GM19397 (cell line): ENCODE results near the gene SERPIND1.
"Not testable (repeated sequence)": the region's sequence is repeated elsewhere in the genome, so short reads cannot be mapped to it uniquely, and the experiment has no call there.

Source experiments
- ATAC-seq: cut with Tn5 transposase; IDR thresholded peaks from one replicate; pipeline ENCODE4 v1.9.1; 2021; ENCODE audit warnings: mild to moderate bottlenecking, moderate library complexity; ENCODE audit not compliant: unreplicated experiment

SERPIND1 gene

DNA sequence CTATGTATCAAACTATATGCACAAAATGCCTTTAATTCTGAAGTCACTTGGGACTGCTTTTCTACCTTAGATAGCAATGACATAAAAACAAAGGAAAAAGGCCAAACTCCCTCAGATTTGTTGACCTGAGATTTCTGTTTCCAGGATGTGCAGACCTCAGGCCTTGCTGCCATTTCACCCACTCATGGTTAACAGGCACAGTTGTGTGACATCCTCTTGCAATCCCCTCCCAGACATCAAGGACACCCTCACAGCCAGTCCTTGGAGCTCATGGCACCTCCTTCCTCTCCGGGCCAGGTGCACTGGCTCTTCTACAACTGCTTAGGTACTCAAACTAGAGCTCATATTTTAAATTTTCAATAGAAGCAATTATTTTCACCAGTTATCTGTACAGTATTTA, 37.3 kb downstream of the SERPIND1 start:
- ATAC-seq = no peak

DNA sequence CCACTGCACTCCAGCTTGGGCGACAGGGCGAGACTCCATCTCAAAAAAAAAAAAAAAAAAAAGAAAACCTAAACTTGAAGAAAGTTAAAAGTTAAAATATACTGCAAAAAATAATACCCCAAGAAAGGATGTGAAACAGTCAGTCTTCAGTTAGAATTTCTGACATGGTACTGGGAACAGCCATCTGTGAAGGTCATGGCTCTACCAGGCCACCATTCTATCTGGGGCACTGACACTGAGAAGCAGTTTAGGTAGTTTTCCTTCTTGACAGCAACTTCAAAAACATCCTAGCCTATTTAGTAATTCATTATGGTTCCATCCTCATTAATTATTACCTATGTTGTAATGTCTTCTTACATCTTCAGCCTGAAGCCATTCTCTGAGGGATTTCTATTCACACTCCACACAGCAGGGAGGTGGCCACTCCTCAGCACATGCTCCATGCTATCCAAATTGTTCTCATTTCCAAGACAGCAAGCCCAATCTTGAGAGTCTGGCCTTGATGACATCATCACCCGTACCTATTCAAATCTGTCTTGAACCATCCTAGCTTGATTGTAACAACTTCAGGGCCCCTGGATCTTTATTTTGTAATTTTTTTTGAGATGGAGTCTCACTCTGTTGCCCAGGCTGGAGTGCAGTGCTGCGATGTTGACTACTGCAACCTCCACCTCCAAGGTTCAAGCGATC, 38.2 kb downstream of the SERPIND1 start:
- no peak for ATAC-seq

DNA sequence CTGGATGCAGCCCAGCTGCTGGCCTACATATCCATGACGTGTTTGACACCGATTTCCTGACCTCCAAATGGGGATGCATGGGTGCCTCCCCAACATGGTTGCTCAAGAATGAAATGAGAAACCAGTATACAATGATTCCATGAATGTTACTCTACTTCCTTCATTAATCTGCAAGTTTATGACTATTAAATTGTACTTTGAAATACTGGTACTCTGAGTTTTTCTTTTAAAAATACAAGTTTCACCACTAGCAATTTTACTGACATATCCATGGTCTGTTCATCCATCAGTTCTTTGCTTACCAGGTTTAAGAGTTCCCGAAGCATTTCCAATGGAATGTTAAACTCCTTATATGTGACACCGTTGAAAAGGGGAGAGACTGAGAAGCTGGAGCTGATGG, 39.1 kb downstream of the SERPIND1 start:
- no peak for ATAC-seq

DNA sequence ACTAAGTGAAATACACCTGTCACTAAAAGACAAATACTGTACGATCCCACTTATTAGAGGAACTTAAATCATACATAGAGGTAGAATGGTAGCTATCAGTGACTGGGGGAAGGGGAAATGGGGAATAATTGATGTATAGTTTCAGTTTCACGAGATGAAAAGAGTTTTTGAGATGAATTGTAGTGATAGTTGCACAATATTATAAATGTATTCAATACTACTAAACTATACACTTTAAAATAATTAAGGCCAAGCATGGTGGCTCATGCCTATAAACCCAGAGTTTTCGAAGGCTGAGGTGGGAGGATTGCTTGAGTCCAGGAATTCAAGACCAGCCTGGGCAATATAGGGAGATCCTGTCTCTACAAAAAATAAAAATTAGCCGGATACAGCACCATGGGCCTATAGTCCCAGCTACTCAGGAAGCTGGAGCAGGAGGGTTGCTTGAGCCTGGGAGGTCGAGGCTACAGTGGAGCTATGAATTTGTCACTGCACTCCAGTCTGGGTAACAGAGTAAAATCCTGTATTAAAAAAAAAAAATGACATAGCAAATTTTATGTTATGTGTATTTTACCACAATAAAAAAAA, 40.4 kb downstream of the SERPIND1 start:
- no peak for ATAC-seq

DNA sequence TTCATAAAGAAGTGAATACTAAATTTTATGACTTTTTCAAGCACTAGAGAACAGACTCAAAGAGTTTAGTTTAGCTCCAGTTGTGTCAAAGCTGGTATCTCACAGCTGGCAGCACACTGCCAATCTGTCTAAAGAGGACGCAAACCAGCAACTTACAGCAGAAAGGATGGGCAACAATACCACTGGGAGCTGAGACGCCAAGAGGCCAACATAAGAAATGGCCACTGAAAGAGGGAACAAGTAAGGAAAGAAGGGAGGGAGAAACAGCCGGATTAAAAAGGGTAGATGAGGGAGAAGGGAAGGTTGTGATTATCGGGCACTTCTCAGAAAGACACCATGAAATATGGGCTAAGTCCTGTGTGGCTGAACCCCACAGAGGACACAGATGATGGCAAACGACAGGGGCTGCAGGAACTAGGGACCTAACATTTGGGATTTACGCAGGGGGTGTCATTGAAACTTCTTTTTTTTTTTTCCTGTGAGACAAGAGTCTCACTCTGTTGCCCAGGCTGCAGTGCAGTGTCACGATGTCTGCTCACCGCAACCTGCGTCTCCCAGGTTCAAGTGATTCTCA, 41.7 kb downstream of the SERPIND1 start:
- ATAC-seq = no peak

DNA sequence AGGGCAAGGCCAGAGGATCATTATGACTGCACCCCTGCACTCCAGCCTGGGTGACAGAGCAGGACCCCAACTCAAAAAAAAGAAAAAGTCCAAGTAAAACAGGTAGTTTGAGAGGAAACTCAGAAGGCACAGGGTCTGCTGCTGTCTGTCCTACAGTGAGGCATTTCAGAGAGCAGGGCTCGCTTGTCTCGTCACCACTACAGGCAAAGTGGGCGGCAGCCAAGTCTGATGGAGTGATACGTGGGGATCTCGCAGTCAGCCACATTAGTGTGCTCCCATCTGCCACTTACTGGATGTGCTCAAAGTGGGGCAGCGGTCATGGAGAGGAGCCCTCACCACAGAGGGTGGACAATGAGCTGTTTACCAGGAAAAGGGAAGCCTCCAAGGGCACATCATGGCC, 42.6 kb downstream of the SERPIND1 start:
- no peak for ATAC-seq

DNA sequence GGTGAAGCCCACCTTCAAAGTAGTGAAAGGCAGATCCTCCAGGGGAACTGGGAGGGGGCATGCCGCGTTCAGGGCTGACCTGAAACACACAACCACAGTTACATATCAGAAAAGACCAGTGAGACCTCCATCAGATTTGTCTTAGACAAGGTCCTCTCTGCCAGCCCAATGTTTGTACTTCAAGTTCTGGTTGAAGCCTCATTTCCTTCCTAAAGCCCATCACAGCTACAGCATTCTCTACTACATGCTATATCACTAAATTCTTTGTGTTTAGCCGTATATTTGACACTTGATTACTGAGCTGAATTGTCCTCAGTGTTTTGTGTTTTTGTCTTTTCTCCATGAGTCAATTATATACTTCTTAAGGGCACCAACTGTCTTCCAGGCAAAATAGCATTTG, 44.6 kb downstream of the SERPIND1 start:
- ATAC-seq = no peak

DNA sequence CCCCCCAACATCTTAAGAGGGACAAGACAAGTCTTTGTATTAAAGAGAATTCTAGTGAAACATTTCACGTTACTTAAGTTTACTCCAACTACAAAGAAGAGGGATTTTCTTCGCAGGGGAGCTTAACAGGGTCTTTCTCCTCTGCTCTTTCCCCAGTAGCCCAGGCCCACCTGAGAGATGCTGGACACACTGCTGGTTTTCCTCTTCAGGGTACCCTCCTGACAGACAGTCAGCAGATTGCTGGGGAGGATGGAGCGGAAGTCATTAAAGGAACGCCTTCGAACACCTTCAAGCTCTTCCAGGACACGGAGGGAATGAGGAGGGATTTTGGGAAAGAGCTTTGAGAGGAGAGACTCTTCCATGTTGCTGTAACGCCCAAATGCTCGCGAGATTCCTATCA, 45.6 kb downstream of the SERPIND1 start:
- no peak for ATAC-seq

DNA sequence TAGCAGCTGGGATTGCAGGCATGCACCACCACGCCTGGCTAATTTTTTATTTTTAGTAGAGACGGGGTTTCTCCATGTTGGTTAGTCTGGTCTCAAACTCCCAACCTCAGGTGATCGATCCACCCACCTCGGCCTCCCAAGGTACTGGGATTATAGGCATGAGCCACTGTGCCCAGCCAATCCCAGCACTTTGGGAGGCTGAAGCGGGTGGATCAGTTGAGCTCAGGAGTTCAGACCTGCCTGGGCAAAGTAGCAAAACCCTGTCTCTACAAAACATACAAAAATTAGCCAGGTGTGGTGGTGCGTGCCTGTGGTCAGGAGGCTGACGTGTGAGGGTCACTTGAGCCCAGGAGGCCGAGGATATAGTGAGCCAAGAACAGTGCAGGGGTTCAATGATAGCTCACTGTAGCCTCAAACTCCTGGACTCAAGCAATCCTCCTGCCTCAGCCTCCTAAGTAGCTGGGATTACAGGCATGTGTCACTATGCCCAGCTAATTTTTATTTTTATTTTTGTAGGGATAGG, 47.9 kb downstream of the SERPIND1 start:
- not testable (repeated sequence) for ATAC-seq

DNA sequence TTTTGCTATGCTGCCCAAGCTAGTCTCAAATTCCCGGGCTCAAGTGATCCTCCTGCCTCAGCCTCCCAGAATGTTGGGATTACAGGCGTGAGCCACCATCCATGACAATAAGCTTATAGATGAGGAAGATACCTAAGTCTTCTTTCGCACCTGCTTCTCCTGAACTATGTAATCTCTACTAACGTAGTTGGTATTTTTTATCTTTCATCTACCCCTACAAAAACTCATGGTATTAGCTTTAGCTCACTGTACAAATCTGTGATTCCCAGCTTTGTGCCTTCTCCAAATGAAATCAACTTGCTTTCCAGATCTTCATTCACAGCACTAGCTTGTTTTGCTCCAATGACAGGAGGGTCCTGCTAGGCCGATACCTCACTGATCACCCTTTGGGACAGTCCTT, 48.3 kb downstream of the SERPIND1 start:
- ATAC-seq = no peak

DNA sequence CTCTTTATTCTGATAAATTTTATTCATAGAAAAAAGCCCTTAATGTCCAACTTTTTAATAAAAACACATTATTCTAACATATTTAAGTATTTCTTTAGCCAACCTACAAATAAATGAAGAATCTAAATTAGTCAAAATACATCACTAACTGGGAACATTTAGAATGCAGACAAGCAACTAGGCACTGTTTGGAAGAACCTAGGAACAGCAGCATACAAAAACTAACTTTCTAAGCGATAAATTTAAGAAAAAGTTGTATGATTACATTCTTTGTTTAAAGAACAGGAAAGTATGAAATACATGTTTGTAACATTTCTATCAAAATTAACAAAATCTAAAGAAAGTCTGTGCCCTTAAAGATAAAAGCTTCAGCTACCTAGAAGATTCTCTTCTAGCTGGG, 49.4 kb downstream of the SERPIND1 start:
- ATAC-seq = no peak

DNA sequence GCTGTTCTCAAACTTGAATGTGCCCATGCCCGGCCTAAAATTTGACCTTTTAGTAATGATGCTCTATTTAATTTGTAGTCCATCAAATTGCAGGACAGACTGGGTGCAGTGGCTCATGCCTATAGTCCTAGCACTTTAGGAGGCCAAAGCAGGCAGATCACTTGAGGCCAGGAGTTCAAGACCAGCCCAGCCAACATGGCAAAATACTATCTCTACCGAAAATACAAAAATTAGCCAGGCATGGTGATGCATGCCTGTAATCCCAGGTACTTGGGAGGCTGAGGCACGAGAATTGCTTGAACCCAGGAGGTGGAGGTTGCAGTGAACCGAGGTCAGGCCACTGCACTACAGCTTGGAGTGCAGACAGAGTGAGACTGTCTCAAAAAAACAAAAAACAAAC, 51.3 kb downstream of the SERPIND1 start:
- not testable (repeated sequence) for ATAC-seq

DNA sequence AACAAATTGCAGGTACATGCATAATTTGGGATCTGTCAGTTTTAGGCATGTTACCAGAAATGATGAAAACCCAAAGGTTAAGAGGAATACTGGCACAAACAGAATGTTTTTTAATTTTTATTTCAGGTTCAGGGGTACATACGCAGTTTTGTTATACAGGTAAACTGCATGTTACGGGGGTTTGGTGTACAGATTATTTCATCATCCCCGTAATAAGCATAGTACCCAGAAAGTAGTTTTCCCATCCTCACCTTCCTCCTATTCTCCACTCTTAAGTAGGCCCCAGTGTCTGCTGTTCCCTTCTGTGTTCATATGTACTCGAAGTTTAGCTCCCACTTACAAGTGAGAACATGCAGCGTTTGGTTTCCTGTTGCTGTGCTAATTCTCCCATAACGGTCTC, 51.7 kb downstream of the SERPIND1 start:
- ATAC-seq = no peak

DNA sequence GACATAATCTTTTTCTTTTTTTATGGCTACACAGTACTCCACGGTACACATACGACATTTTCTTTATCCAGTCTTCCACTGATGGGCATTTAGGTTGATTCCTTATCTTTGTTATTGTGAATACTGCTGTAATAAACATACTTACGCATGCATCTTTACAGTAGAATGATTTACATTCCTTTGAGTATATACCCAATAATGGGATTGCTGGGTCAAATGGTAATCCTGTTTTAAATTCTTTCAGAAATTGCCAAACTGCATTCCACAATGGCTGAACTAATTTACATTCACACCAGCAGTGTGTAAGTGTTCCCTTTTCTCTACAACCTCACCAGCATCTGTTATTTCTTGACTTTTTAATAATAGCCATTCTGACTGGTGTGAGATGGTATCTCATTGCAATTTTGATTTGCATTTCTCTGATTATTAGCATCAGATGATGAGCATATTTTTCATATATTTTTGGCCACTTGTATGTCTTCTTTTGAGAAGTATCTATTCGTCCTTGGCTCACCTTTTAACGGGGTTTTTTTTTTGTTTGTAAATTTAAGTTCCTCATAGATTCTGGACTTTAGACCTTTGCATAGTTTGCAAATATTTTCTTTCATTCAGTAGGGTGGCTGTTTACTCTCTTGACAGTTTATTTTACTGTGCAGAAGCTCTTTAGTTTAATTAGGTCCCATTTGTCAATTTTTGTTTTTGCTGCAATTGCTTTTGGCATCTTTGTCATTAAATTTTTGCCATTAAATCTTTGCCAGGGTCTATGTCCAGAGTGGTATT, 52.6 kb downstream of the SERPIND1 start:
- ATAC-seq = not testable (repeated sequence)

DNA sequence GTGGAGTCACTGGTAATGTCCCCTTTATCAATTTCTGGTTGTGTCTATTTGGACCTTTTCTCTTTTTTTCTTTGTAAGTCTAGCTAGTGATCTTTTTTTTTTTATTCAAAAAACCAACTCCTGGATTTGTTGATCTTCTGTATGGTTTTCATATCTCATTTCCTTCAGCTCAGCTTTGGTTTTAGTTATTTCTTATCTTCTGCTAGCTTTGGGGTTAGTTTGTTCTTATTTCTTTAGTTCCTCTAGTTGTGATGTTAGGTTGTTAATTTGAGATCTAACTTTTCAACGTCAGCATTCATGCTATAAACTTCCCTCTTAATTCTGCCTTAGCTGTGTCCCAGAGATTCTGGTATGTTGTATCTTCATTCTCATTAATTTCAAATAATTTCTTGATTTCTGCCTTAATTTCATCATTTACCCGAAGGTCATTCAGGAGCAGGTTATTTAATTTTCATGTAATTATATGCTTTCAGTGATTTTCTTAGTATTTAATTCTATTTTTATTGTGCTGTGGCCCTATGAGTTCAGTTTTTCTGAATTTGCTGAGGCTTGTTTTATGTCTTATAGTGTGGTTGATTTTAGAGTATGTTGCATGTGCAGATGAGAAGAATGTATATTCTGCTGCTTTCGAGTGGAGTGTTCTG, 55.7 kb downstream of the SERPIND1 start:
- ATAC-seq = no peak

DNA sequence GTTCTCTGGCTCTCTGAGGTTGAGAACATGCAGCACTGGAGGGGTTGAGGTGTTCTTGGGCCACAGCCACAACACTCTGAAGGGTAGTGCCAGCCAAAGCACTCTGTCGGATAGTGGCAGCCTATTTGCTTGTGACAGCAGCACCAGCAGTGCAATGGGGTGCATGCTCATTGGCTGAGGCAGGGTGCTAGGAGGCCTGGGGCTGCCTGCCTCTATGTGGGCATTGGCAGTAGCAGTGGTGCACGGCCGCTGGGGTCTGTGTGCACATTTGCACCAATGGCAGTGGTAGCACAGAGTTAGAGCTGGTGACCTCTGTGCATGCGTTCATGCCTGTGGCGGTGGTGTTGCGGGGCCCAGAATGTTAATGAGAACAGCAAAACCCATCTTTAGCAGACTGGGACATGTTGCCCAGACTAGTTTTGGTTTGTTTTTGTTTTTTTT, 59.3 kb downstream of the SERPIND1 start:
- ATAC-seq = no peak

DNA sequence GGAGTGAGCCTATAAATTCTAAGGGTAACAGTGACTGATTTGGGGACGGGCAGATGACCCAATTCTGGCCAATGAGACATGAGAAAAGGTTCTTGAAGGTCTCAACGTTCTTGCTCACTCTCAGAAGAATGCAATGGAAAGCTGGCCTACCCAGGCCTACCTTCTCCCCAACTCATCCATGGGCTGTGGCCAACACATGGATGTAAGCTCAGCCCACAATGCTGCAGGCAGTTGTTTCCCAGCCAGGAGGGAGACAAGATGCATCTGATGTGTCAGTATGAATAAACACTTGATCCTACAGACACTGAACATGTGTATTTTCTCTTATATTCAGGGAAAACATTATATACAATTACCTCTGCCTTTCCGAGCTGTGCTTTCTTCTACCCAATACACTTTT, 60.3 kb downstream of the SERPIND1 start:
- ATAC-seq = no peak

DNA sequence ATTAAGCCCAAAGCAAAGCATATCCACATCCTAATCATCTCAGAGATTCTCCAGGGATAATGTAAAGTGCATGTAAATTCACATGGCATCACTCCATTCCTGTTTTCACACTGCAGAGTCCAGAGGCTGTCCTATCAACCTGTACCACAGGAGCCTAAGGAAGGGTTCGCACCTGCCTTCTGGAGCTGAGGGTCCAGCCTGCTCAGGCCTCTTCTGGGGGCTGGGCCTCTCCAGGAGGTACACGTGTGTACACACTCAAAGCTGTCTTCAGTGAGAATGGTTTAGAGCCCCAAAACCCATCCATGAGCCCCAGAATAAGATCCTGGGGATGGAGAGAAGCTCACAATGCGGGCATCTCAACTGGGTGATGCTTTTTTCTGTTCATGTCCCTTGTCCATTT, 60.8 kb downstream of the SERPIND1 start:
- no peak for ATAC-seq
